Adrenal gland (tissue), 5 donors: Measurements from ENCODE around the gene NAA16.

Experiments
- POLR2A ChIP-seq, 2 donors: fragments of 450-650 bp; IDR thresholded peaks; one replicate each; pipeline ENCODE4 v1.6.1; 2017; ENCODE audit warnings: antibody characterized with exemption in 2 of 2, mild to moderate bottlenecking in 2 of 2, moderate library complexity in 1 of 2
- TF ChIP-seq, protein P1 (sequence below), 6 experiments: fragments of 450-650 bp in 4 of 6; fragments of 200-600 bp in 2 of 6; sonication (generic) in 1 of 6; IDR thresholded peaks; 1 replicate in 5 of 6; 2 replicates in 1 of 6; pipeline versions ENCODE4 v1.5.1 to v1.8.0; 2016 to 2021; ENCODE audit warnings: antibody characterized with exemption in 6 of 6, mild to moderate bottlenecking in 2 of 6, moderate library complexity in 1 of 6
- donor health status: DM: no; HTN: no; CAD: no.

DNA sequence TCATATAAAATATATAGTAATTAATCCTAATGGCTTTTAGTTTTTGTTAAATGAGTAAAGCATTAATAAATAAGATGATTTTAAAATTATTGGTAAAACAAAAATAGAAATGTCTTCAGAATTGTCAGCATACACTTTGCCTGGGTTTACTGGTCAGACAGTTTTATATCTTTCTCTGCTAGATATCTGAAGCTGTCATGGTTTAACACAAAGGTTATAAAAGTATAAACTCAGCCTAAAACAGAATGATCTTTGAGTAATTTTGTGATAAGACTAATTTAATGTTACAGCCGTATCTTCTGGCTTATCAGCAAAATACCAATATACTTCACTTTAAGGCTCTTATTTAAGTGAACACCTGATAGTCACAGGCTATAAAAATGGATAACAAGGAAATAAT is 17.8 kb upstream of the NAA16 start:
- TF ChIP-seq, protein P1, sequence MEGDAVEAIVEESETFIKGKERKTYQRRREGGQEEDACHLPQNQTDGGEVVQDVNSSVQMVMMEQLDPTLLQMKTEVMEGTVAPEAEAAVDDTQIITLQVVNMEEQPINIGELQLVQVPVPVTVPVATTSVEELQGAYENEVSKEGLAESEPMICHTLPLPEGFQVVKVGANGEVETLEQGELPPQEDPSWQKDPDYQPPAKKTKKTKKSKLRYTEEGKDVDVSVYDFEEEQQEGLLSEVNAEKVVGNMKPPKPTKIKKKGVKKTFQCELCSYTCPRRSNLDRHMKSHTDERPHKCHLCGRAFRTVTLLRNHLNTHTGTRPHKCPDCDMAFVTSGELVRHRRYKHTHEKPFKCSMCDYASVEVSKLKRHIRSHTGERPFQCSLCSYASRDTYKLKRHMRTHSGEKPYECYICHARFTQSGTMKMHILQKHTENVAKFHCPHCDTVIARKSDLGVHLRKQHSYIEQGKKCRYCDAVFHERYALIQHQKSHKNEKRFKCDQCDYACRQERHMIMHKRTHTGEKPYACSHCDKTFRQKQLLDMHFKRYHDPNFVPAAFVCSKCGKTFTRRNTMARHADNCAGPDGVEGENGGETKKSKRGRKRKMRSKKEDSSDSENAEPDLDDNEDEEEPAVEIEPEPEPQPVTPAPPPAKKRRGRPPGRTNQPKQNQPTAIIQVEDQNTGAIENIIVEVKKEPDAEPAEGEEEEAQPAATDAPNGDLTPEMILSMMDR (IDR thresholded peaks at IDR 0.05): no peak
- TF ChIP-seq POLR2A (IDR thresholded peaks at IDR 0.05): no peak
